ENCODE results near the gene TOP3B.

Gene TOP3B

DNA sequence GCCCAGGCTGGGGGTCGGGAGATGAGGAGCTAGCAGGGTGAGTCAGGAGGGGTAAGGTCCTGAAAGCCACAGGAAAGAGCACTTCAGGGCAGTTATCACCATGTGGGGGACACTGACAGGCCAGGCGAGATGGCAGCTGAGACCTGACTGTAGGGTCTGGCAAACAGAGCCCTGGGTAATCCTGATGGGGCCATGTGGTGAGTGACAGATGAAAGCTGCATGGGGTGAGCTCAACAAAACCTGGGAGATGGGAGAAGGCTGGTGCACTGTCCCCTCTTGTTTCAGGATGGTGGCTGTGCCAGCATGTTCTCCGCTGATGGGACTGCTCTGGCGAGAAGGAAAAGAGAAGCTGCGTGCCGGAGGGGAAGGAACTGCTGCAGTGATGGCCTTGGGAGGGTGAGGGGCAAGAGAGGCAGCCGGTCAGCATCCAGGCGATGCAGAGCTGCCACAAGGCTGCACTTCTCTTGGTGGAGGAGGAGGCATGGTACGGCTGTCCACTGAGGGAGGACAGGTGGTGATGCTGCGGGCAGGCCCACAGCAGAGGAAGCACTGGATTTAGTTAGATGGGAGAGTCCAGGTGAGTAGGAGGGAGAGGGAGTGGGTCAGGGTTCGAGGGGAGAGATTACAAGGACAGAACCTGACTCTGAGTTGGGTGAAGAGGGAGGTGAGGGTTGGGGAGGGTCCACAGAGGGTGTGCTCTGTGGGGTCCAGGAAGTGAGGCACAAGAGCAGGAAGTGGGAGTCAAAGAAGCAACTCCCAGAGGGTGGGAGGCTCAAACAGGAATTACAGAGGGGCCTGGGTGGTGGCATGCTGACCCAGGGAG, 3.8 kb downstream of the TOP3B start:
- DNase-seq (ENCODE audit: low spot score): no peak

GRCh38 chr22:21977814-21978213, 4.8 kb downstream of the TOP3B start:
- DNase-seq (ENCODE audit: low spot score): no peak

DNA sequence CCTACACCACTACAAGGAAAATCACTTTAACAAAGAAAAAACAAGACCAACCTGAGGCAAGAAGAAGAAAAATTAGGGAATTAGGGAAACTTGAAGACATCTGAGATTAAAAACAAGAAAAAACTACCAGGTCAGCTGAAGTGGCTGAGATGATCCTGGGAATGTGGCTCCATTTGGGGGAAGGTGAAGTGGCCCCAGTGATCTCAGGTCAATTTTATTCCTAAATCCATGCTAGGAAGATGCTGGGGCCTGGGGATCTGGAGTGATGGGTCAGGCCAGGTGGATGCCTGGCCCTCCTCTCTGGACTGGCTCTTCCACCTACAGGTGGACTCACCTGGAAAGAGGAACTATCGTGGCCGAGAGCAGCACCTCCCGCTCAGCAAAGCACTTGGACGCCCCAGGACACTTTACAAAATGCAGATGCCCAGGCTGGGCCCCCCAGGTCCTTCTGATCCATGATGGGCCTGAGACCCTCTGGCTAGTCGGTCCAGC, 6.7 kb downstream of the TOP3B start:
- no peak for DNase-seq (ENCODE audit: low spot score)

DNA sequence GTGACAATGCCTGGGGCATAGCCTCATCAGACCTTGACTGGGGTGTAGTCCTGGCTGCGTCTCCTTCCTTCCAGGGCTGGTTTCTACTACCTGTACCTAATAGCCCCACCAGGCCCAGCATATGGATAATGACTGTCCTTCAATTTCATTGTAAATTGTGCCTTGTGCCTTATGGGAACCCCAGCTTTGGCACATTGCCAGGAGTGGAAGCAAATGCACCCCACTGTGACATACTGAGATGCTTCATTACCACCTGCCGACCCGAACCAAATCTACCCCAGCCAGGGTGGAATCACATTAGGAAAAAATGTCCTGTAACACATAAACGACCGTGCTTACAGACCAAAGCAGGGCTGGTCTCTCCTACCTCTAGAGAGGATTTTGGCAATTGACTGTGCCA, 7.3 kb downstream of the TOP3B start:
- DNase-seq (ENCODE audit: low spot score): no peak

DNA sequence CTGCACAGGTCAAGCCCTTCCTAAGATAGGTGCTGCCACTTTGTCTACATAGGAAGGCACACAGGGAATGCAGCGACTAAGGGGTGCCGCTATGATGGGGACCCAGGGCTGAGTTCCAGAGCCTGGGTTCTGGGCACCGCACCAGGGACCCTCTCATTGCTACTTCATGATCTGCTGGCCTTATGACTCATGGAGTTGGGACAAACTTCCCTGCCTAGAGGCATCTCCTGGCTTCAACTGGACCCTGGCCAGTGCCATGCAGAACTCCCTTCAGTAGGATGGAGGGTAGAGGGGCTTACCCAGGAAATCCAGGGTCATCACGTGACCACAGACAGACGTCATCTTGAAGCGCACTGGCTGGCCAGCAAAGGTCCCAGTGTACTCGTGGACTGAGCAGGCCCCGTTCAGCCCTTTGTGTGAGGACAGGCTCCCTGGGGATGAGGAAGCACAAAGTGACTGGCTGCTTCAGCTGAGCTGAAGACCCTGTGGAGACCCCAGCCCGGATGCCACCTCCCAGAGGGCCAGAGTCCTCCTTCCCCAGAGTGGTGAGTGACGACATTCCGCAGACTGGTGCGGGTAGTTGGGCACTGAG, 8.4 kb downstream of the TOP3B start:
- DNase-seq (ENCODE audit: low spot score): no peak

DNA sequence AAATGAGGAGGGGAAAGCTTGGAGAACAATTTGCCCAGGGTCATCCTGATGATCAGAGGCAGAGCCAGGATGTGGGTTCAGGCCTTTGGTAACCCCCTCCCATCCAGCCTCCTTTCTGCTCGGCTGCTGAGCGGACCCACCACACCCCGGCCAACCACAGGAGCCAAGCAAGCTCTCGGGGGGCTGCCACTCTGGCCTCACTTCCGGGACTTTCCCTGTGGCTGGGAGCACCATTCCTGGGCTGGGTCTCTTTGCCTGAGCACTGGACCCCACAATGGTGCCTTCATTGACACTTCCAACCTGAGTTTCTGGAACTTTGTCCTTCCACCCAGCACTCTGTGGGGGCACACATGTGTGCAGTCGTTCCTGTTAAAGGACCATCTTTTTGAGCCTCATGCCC, 9.8 kb downstream of the TOP3B start:
- no peak for DNase-seq (ENCODE audit: low spot score)

- DNase-seq (ENCODE audit: low spot score): peak; percentile 14
These were observed 10.3 kb downstream of the TOP3B start for GRCh38 chr22:21972293-21972779.

DNA sequence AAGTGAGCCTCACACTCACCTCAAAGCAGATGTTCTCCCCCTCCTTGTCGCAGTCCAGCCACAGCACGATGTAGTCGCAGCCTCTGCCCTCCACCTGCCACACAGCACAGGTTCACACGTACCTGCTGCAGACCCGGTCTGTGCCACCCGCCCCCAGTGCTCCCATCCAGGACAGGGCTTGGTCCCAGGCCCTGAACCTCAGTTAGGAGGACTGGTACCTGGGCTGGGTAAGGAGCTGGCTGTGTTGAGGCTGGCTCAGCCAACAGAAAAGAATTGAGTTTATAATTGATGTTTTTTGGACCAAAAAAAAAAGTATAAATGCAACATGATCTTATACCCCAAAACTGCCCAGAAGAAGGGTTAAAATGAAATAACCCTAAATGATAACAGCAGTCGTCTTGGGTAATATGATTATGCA, 10.7 kb downstream of the TOP3B start:
- DNase-seq (ENCODE audit: low spot score): no peak

- no peak for DNase-seq (ENCODE audit: low spot score)
These were observed 11.6 kb downstream of the TOP3B start for GRCh38 chr22:21970800-21971617.

- DNase-seq (ENCODE audit: low spot score): no peak
These were observed 12.4 kb downstream of the TOP3B start for GRCh38 chr22:21970037-21970799.

DNA sequence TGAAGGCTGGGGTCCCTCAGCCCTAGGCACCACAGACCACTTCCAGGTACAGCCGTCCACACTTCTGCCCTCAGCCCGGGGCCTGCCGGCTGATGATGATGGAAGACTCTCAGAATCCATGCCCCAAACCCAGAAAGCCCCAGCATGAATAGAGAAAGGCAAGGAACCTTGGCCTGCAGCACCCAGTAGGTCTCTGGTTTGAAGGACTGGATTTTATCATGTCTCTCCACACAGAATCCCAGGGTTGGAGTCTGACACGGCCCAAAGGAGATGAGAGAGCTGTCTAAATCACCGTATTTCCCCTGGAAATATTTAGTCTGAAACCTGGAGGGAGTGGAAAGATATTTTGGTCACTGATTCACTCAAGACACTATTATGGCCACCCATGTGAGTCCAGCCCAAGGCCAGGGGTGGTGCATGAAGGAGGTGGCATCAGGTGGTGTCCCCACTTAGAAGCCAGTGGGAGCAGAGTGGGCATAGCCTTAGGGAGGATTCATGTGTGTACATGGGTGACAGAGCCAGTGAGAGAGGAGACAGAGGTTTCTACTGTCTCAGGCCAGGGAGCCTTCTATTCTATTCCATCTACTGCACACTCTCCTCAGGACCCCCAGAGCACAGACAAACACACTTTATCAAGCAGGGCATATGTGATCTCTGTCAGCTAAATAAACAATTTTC, 14.0 kb downstream of the TOP3B start:
- no peak for DNase-seq (ENCODE audit: low spot score)

DNA sequence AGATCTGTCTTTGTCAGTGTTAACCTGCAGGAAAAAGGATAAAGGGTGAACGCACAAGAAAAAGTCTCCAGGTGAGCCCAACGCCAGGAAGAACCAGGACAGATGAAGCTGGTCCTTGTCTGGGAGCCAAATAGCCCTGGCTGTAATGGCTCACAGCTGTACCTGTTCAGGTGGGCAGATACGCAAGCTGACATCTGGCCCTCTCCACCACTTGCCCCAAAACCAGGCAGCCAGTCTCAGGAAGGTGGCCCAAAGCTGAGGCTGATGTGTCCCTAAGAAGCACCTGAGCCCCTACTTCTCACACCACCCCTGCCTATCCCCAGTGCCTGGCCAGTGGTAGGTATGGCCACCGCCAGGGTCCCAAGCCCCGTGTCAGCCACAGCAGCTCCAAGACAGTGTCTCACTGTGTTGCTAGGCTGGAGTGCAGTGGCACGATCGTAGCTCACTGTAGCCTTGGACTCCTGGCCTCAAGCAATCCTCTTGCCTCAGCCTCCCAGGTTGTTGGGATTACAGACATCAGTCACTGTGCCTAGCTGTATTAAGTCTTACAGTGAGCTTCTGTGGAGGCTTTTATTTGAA, 14.8 kb downstream of the TOP3B start:
- no peak for DNase-seq (ENCODE audit: low spot score)

GRCh38 chr22:21966643-21967516, 15.7 kb downstream of the TOP3B start:
- DNase-seq (ENCODE audit: low spot score): no peak

GRCh38 chr22:21965762-21966288, 16.8 kb downstream of the TOP3B start:
- no peak for DNase-seq (ENCODE audit: low spot score)

DNA sequence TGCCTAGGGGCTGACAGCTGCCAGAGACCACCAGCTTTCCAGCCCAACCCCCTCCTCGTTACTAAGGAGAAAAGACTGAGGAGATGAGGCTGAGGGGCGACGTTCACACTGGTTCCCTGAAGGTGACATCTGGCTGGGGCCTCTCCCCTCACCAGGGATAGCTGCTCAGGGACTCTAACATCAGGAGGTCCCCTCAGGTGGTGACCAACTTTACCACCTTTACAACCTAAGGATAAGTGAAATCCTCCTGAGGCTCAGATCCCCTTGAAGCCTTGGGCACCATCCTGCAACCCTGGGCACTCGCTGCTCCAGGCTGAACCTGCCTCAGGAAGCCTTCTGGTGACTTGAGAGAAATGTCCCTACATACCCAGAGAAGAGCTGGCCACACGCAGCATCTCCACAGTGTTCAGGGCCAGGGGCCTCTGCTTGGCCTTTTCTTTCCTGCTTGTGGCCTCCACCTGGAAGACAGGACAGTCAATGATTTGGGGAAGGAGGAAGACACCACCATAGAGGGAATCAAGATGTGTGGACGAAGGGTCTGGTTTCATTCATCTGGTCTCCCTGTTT, 17.6 kb downstream of the TOP3B start:
- no peak for DNase-seq (ENCODE audit: low spot score)

DNA sequence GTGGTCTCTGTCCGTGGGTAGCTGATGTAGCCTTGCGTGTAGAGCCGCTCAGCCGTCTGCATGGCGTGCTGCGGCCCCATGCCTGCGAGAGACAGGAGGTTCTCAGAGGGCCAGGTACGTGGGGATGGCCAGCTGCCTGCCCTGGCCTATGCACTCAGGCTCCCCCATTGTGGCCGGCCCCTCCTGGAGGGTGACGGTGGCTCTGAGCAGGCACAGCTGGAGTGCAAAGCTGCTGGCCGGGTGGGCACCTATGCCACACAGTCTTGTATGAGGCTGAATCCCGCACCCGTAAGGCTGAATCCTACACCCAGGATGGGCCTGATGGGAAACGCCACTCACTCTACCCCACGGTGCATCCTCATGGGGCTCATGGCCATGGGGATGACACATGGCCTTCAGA, 18.4 kb downstream of the TOP3B start:
- no peak for DNase-seq (ENCODE audit: low spot score)

DNA sequence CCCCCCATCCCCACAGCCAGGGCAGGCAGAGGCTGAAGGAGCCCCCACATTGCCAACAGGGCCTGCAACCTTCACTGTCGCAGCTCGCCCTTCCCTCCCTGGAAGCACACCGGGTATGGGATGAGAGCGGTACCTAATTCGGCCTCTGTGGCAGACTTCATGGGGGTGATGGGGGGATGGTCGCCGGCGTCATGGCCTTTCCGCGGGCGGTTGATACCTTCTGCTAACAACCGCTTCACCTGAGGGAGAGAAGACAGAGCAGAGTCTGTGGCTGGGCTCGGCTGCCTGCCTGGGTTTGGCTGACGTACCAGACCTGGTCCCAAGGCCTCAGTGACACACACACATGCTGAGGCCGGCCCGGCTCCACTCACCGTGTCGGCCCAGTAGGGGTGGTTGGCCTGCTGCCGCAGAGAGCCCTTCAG, 18.8 kb downstream of the TOP3B start:
- DNase-seq (ENCODE audit: low spot score): no peak

GRCh38 chr22:21963286-21963685, 19.3 kb downstream of the TOP3B start:
- no peak for DNase-seq (ENCODE audit: low spot score)

GRCh38 chr22:21962655-21962949, 20.0 kb downstream of the TOP3B start:
- no peak for DNase-seq (ENCODE audit: low spot score)

Data from kidney capillary endothelial cell (primary cell).